ENCODE results near the gene TRMO.
"Not testable (repeated sequence)": the region's sequence is repeated elsewhere in the genome, so short reads cannot be mapped to it uniquely, and the experiment has no call there.

TRMO gene

GRCh38 chr9:97958812-97959511, 36.7 kb upstream of the TRMO start:
- H3K9me3 ChIP-seq (ENCODE audit: insufficient read depth, low read depth, low read length): no peaks in the 10 kb centered on the region
- peaks cover 4% of the 10 kb centered on the region; the same call in 1 of the 2 replicates for H3K27me3 ChIP-seq (ENCODE audit: insufficient read depth, low read length)
- H3K9ac ChIP-seq (ENCODE audit: low read depth, low read length): no peak overlapping the region
- no peaks in the 10 kb centered on the region for H3K4me1 ChIP-seq (ENCODE audit: insufficient read depth, low read length)
- no peak overlapping the region for H3K4me3 ChIP-seq (ENCODE audit: low read length)
- no peak overlapping the region for H3K27ac ChIP-seq (ENCODE audit: low read length)
- H3K36me3 ChIP-seq (ENCODE audit: insufficient read depth, low read depth, low read length): no peaks in the 10 kb centered on the region

- Histone ChIP-seq H3K27me3 (ENCODE audit: insufficient read depth, low read length) (peaks cover 4% of the 10 kb centered on the region), H3K4me1 (ENCODE audit: insufficient read depth, low read length) (no peaks in the 10 kb centered on the region), H3K9ac (ENCODE audit: low read depth, low read length) (no peak overlapping the region), H3K9me3 (ENCODE audit: insufficient read depth, low read depth, low read length) (peaks cover 1% of the 10 kb centered on the region; the same call in 1 of the 2 replicates), H3K27ac (ENCODE audit: low read length) (no peak overlapping the region), H3K4me3 (ENCODE audit: low read length) (no peak overlapping the region), H3K36me3 (ENCODE audit: insufficient read depth, low read depth, low read length) (no peaks in the 10 kb centered on the region)
These were observed 34.0 kb upstream of the TRMO start for GRCh38 chr9:97956331-97956730.

- H3K36me3 ChIP-seq (ENCODE audit: insufficient read depth, low read depth, low read length): no peaks in the 10 kb centered on the region
- H3K27me3 ChIP-seq (ENCODE audit: insufficient read depth, low read length): no peaks in the 10 kb centered on the region; the same call in none of the 2 replicates
- H3K4me1 ChIP-seq (ENCODE audit: insufficient read depth, low read length): no peaks in the 10 kb centered on the region
- peaks cover 7% of the 10 kb centered on the region; the same call in 1 of the 2 replicates for H3K9me3 ChIP-seq (ENCODE audit: insufficient read depth, low read depth, low read length)
- H3K27ac ChIP-seq (ENCODE audit: low read length): no peak overlapping the region
- H3K9ac ChIP-seq (ENCODE audit: low read depth, low read length): no peak overlapping the region
- no peak overlapping the region for H3K4me3 ChIP-seq (ENCODE audit: low read length)
These were observed 32.3 kb upstream of the TRMO start for GRCh38 chr9:97954550-97954989.

GRCh38 chr9:97950873-97951272, 28.6 kb upstream of the TRMO start:
- not testable (repeated sequence) for H3K4me3 ChIP-seq (ENCODE audit: low read length); H3K36me3 ChIP-seq (ENCODE audit: insufficient read depth, low read depth, low read length); H3K4me1 ChIP-seq (ENCODE audit: insufficient read depth, low read length)

GRCh38 chr9:97947094-97947493, 24.8 kb upstream of the TRMO start:
- H3K36me3 ChIP-seq (ENCODE audit: insufficient read depth, low read depth, low read length); H3K4me3 ChIP-seq (ENCODE audit: low read length); H3K9ac ChIP-seq (ENCODE audit: low read depth, low read length); H3K4me1 ChIP-seq (ENCODE audit: insufficient read depth, low read length); H3K27ac ChIP-seq (ENCODE audit: low read length); H3K9me3 ChIP-seq (ENCODE audit: insufficient read depth, low read depth, low read length): not testable (repeated sequence)
- H3K27me3 ChIP-seq (ENCODE audit: insufficient read depth, low read length): peaks cover 29% of the 10 kb centered on the region

More at GRCh38 chr9:97950873-97951272, 28.6 kb upstream of the TRMO start:
- H3K9me3 ChIP-seq (ENCODE audit: insufficient read depth, low read depth, low read length); H3K9ac ChIP-seq (ENCODE audit: low read depth, low read length); H3K27me3 ChIP-seq (ENCODE audit: insufficient read depth, low read length); H3K27ac ChIP-seq (ENCODE audit: low read length): not testable (repeated sequence)

GRCh38 chr9:97945470-97945869, 23.2 kb upstream of the TRMO start:
- peaks cover 45% of the 10 kb centered on the region for H3K27me3 ChIP-seq (ENCODE audit: insufficient read depth, low read length)
- not testable (repeated sequence) for H3K9ac ChIP-seq (ENCODE audit: low read depth, low read length); H3K4me3 ChIP-seq (ENCODE audit: low read length)

GRCh38 chr9:97944612-97945011, 22.3 kb upstream of the TRMO start:
- no peaks in the 10 kb centered on the region for H3K36me3 ChIP-seq (ENCODE audit: insufficient read depth, low read depth, low read length)
- peaks cover 54% of the 10 kb centered on the region for H3K27me3 ChIP-seq (ENCODE audit: insufficient read depth, low read length)
- H3K27ac ChIP-seq (ENCODE audit: low read length): no peak overlapping the region
- H3K9me3 ChIP-seq (ENCODE audit: insufficient read depth, low read depth, low read length): no peaks in the 10 kb centered on the region
- H3K4me1 ChIP-seq (ENCODE audit: insufficient read depth, low read length): no peaks in the 10 kb centered on the region
- H3K9ac ChIP-seq (ENCODE audit: low read depth, low read length): no peak overlapping the region
- no peak overlapping the region for H3K4me3 ChIP-seq (ENCODE audit: low read length)

More at GRCh38 chr9:97945470-97945869, 23.2 kb upstream of the TRMO start:
- not testable (repeated sequence) for H3K9me3 ChIP-seq (ENCODE audit: insufficient read depth, low read depth, low read length); H3K27ac ChIP-seq (ENCODE audit: low read length); H3K36me3 ChIP-seq (ENCODE audit: insufficient read depth, low read depth, low read length); H3K4me1 ChIP-seq (ENCODE audit: insufficient read depth, low read length)

- Histone ChIP-seq H3K36me3 (ENCODE audit: insufficient read depth, low read depth, low read length) (no peaks in the 10 kb centered on the region), H3K9ac (ENCODE audit: low read depth, low read length) (no peak overlapping the region), H3K27ac (ENCODE audit: low read length) (no peak overlapping the region), H3K4me3 (ENCODE audit: low read length) (no peak overlapping the region), H3K4me1 (ENCODE audit: insufficient read depth, low read length) (no peaks in the 10 kb centered on the region), H3K9me3 (ENCODE audit: insufficient read depth, low read depth, low read length) (no peaks in the 10 kb centered on the region), H3K27me3 (ENCODE audit: insufficient read depth, low read length) (peaks cover 66% of the 10 kb centered on the region)
These were observed 21.1 kb upstream of the TRMO start for GRCh38 chr9:97943308-97943855.

- Histone ChIP-seq H3K9me3 (ENCODE audit: insufficient read depth, low read depth, low read length) (no peaks in the 10 kb centered on the region), H3K4me3 (ENCODE audit: low read length) (no peak overlapping the region), H3K9ac (ENCODE audit: low read depth, low read length) (no peak overlapping the region), H3K27ac (ENCODE audit: low read length) (no peak overlapping the region), H3K36me3 (ENCODE audit: insufficient read depth, low read depth, low read length) (no peaks in the 10 kb centered on the region), H3K27me3 (ENCODE audit: insufficient read depth, low read length) (peaks cover 85% of the 10 kb centered on the region), H3K4me1 (ENCODE audit: insufficient read depth, low read length) (no peaks in the 10 kb centered on the region)
These were observed 19.0 kb upstream of the TRMO start for GRCh38 chr9:97941323-97941722.

- H3K9me3 ChIP-seq (ENCODE audit: insufficient read depth, low read depth, low read length): no peaks in the 10 kb centered on the region
- H3K4me3 ChIP-seq (ENCODE audit: low read length): no peak overlapping the region
- no peaks in the 10 kb centered on the region for H3K36me3 ChIP-seq (ENCODE audit: insufficient read depth, low read depth, low read length)
- no peaks in the 10 kb centered on the region for H3K4me1 ChIP-seq (ENCODE audit: insufficient read depth, low read length)
- peaks cover 91% of the 10 kb centered on the region for H3K27me3 ChIP-seq (ENCODE audit: insufficient read depth, low read length)
- no peak overlapping the region for H3K9ac ChIP-seq (ENCODE audit: low read depth, low read length)
- H3K27ac ChIP-seq (ENCODE audit: low read length): no peak overlapping the region
These were observed 18.4 kb upstream of the TRMO start for GRCh38 chr9:97940741-97941140.

- Histone ChIP-seq H3K36me3 (ENCODE audit: insufficient read depth, low read depth, low read length) (no peaks in the 10 kb centered on the region), H3K27ac (ENCODE audit: low read length) (no peak overlapping the region), H3K9me3 (ENCODE audit: insufficient read depth, low read depth, low read length) (no peaks in the 10 kb centered on the region), H3K4me1 (ENCODE audit: insufficient read depth, low read length) (no peaks in the 10 kb centered on the region), H3K4me3 (ENCODE audit: low read length) (no peak overlapping the region), H3K27me3 (ENCODE audit: insufficient read depth, low read length) (peaks cover 96% of the 10 kb centered on the region), H3K9ac (ENCODE audit: low read depth, low read length) (no peak overlapping the region)
These were observed 17.9 kb upstream of the TRMO start for GRCh38 chr9:97940233-97940632.

- no peaks in the 10 kb centered on the region for H3K4me1 ChIP-seq (ENCODE audit: insufficient read depth, low read length)
- H3K9ac ChIP-seq (ENCODE audit: low read depth, low read length): no peak within 1 kb of the TSS
- H3K4me3 ChIP-seq (ENCODE audit: low read length): no peak within 1 kb of the TSS
- no peaks in the 10 kb centered on the region for H3K36me3 ChIP-seq (ENCODE audit: insufficient read depth, low read depth, low read length)
- H3K9me3 ChIP-seq (ENCODE audit: insufficient read depth, low read depth, low read length): no peaks in the 10 kb centered on the region
- H3K27ac ChIP-seq (ENCODE audit: low read length): no peak within 1 kb of the TSS
- H3K27me3 ChIP-seq (ENCODE audit: insufficient read depth, low read length): peaks cover 93% of the 10 kb centered on the region
These were observed 15.9 kb upstream of the TRMO start, which contains the start of gene HEMGN for GRCh38 chr9:97938081-97938644. Gene HEMGN (minus strand): TSS chr9:97938172. CDS start chr9:97938136, 36 bp downstream.

All from iPS-20b (cell line).